Stimulated activated naive CD4-positive, alpha-beta T cell (primary cell): ENCODE measurements around the gene LY6G6D.
A peak's percentile ranks its signal among the peaks of the same experiment; 100 is the strongest.

Experiments used
- DNase-seq, 6 experiments: peaks; one replicate each; lab custom pipeline; 2025; lab: John Stamatoyannopoulos, UW

LY6G6D gene

GRCh38 chr6:31719001-31719400, 3.9 kb downstream of the LY6G6D start:
- no peak for DNase-seq

GRCh38 chr6:31720196-31720770, 5.1 kb downstream of the LY6G6D start:
- no peak for DNase-seq

- no peak for DNase-seq
These were observed 6.3 kb downstream of the LY6G6D start, which contains the start of gene LY6G6C for GRCh38 chr6:31721351-31722020. LY6G6C (minus strand) TSS chr6:31721746; CDS start chr6:31721679, 67 bp downstream.

- no peak for DNase-seq
These were observed 7.0 kb downstream of the LY6G6D start for GRCh38 chr6:31722173-31722572.

- no peak for DNase-seq
These were observed 8.3 kb downstream of the LY6G6D start, which contains the start of gene MPIG6B for GRCh38 chr6:31723245-31723979. MPIG6B (plus strand) TSS chr6:31723373; CDS start chr6:31723384, 11 bp downstream.

- no peak for DNase-seq
These were observed 9.0 kb downstream of the LY6G6D start for GRCh38 chr6:31723980-31724691.

GRCh38 chr6:31725502-31726350, 10.6 kb downstream of the LY6G6D start:
- no peak for DNase-seq

GRCh38 chr6:31727034-31727716, 12.0 kb downstream of the LY6G6D start:
- no peak for DNase-seq

- no peak for DNase-seq
These were observed 12.8 kb downstream of the LY6G6D start for GRCh38 chr6:31727717-31728671.

GRCh38 chr6:31728767-31729514, 13.8 kb downstream of the LY6G6D start, which contains the start of gene DDAH2:
DDAH2 (minus strand) TSS chr6:31729299; CDS start chr6:31729161, 138 bp downstream.
- no peak for DNase-seq

- DNase-seq, result peak; percentile 56 to 82 (median 73)
These were observed 14.4 kb downstream of the LY6G6D start for GRCh38 chr6:31729515-31729978.

GRCh38 chr6:31729979-31730630, 15.0 kb downstream of the LY6G6D start:
- peak in 5 of 6 experiments; percentile 53 to 81 (median 68) for DNase-seq

GRCh38 chr6:31730631-31731086, 15.5 kb downstream of the LY6G6D start:
- no peak for DNase-seq

- DNase-seq, result no peak
These were observed 16.9 kb downstream of the LY6G6D start for GRCh38 chr6:31732029-31732428.

GRCh38 chr6:31733734-31734133, 18.6 kb downstream of the LY6G6D start:
- DNase-seq, result no peak

- no peak for DNase-seq
These were observed 19.2 kb downstream of the LY6G6D start for GRCh38 chr6:31734247-31734820.

GRCh38 chr6:31734821-31735406, 19.8 kb downstream of the LY6G6D start:
- peak in 1 of 6 experiments; percentile 35 for DNase-seq
